GM23338 (cell line): ENCODE measurements around the gene KCNQ1OT1. TPM values are rescaled to one million over a fixed set of nuclear protein-coding genes. Genes with fewer than 3 reads are reported as not detected.

ENCODE experiments used
- ATAC-seq: fragments of 200-7000 bp; cut with Tn5 transposase; 3 replicates; pipeline ENCODE4 v1.9.1; 2020
- DNase-seq: peaks from one replicate; pipeline ENCODE4 v3.0.0-alpha.2; 2015; ENCODE audit warnings: low spot score
- H2AFZ ChIP-seq: fragments of 200-600 bp; sonication (generic); 2 replicates; pipeline ENCODE4 v1.8.0; 2016; ENCODE audit warnings: antibody characterized with exemption, mild to moderate bottlenecking, moderate library complexity
- H3F3A ChIP-seq: fragments of 200-600 bp; sonication (generic); replicated peaks from 2 replicates; pipeline ENCODE4 v1.8.0; 2017; ENCODE audit warnings: antibody characterized with exemption, mixed run types, low read depth
- H3K27ac ChIP-seq: fragments of 200-600 bp; sonication (generic); 2 replicates; pipeline ENCODE4 v1.6.1; 2016; ENCODE audit warnings: low read depth
- H3K27me3 ChIP-seq: fragments of 200-600 bp; sonication (generic); 2 replicates; pipeline ENCODE4 v1.8.0; 2016; ENCODE audit warnings: mild to moderate bottlenecking, mixed run types, moderate library complexity; ENCODE audit not compliant: insufficient read depth
- H3K36me3 ChIP-seq: fragments of 200-600 bp; sonication (generic); 2 replicates; pipeline ENCODE4 v1.8.0; 2016; ENCODE audit warnings: mild to moderate bottlenecking; ENCODE audit not compliant: insufficient read depth
- H3K4me1 ChIP-seq: fragments of 200-600 bp; sonication (generic); 2 replicates; pipeline ENCODE4 v1.8.0; 2016; ENCODE audit warnings: mild to moderate bottlenecking, moderate library complexity; ENCODE audit not compliant: insufficient read depth
- H3K4me2 ChIP-seq: fragments of 200-600 bp; sonication (generic); 2 replicates; pipeline ENCODE4 v1.7.1; 2017; ENCODE audit warnings: mixed run types
- H3K4me3 ChIP-seq: fragments of 200-600 bp; sonication (generic); 2 replicates; pipeline ENCODE4 v1.6.1; 2016; ENCODE audit warnings: mixed run types
- H3K79me2 ChIP-seq: fragments of 200-600 bp; sonication (generic); replicated peaks from 2 replicates; pipeline ENCODE4 v1.8.0; 2017; ENCODE audit warnings: mild to moderate bottlenecking; ENCODE audit not compliant: insufficient read depth
- H3K9me2 ChIP-seq: fragments of 200-600 bp; sonication (generic); 2 replicates; pipeline ENCODE4 v1.8.0; 2017; ENCODE audit not compliant: insufficient read depth
- H4K20me1 ChIP-seq: fragments of 200-600 bp; sonication (generic); replicated peaks from 2 replicates; pipeline ENCODE4 v1.8.0; 2017; ENCODE audit warnings: mild to moderate bottlenecking; ENCODE audit not compliant: insufficient read depth
- H3K27ac Mint-ChIP-seq: 2 replicates; pipeline ENCODE4 v1.8.0; 2020; ENCODE audit warnings: inconsistent platforms, mild to moderate bottlenecking, moderate library complexity, mixed read lengths
- H3K27me3 Mint-ChIP-seq: 3 replicates; pipeline ENCODE4 v1.8.0; 2022; ENCODE audit warnings: low read depth, mild to moderate bottlenecking, moderate library complexity, mixed read lengths, inconsistent platforms; ENCODE audit not compliant: insufficient read depth, poor library complexity
- H3K36me3 Mint-ChIP-seq: 3 replicates; pipeline ENCODE4 v1.8.0; 2021; ENCODE audit warnings: low read depth, mild to moderate bottlenecking, inconsistent platforms, moderate library complexity, mixed read lengths
- H3K4me1 Mint-ChIP-seq: 3 replicates; pipeline ENCODE4 v1.8.0; 2020; ENCODE audit warnings: mild to moderate bottlenecking, inconsistent platforms, mixed read lengths
- H3K4me3 Mint-ChIP-seq: 3 replicates; pipeline ENCODE4 v1.8.0; 2021; ENCODE audit warnings: moderate library complexity, mild to moderate bottlenecking, inconsistent platforms, mixed read lengths
- H3K9me3 Mint-ChIP-seq: 3 replicates; pipeline ENCODE4 v1.8.0; 2020; ENCODE audit warnings: moderate library complexity, mild to moderate bottlenecking, inconsistent platforms, mixed read lengths
- CTCF ChIP-seq, 2 experiments: fragments of 200-600 bp in 1 of 2; sonication (generic) in 1 of 2; conservative IDR thresholded peaks; 2 replicates each; pipeline versions ENCODE4 v1.5.1 to v1.6.1; 2016 to 2017; ENCODE audit warnings: antibody characterized with exemption in 2 of 2, low read depth in 2 of 2, mild to moderate bottlenecking in 2 of 2, moderate library complexity in 1 of 2
- POLR2AphosphoS5 ChIP-seq: IDR thresholded peaks from 2 replicates; pipeline ENCODE4 v1.6.1; 2016; ENCODE audit warnings: antibody characterized with exemption, low read depth
- REST ChIP-seq: IDR thresholded peaks from one replicate; pipeline ENCODE4 v1.6.1; 2018; ENCODE audit warnings: antibody characterized with exemption; ENCODE audit not compliant: unreplicated experiment
- ZNF331 ChIP-seq: fragments of 250-450 bp; sonication (Bioruptor Pico); IDR thresholded peaks from 2 replicates; pipeline ENCODE4 v1.5.0; 2020; ENCODE audit warnings: low read depth, mild to moderate bottlenecking, moderate library complexity
- polyA plus RNA-seq: library from polyadenylated mRNA; unstranded; fragments of >200 nt; fragmentation: Nextera tagmentation; extraction: Ambion mirVana; gene quantifications from 2 replicates; pipeline ENCODE4 v1.2.1, GENCODE V29; 2016
- total RNA-seq: library from RNA; depleted of rRNA; stranded (reverse); fragments of >200 nt; shearing (Covaris generic); gene quantifications from 2 replicates; pipeline ENCODE4 v1.2.3, GENCODE V29; 2014
- TF ChIP-seq, protein P1 (sequence below): IDR thresholded peaks from 2 replicates; pipeline ENCODE4 v1.6.1; 2016; ENCODE audit warnings: antibody characterized with exemption

The KCNQ1OT1 gene
- total and polyA plus RNA-seq, 2 experiments from 2014 or later = 1.5 to 4.2 TPM

GRCh38 chr11:2664791-2665525, 34.8 kb downstream of the KCNQ1OT1 start:
- Histone ChIP-seq H4K20me1 (peaks cover 13% of the 10 kb centered on the region), H3K36me3 (peaks cover 13% of the 10 kb centered on the region), H3K4me3 (no peak overlapping the region), H3K4me2 (no peak overlapping the region), H2AFZ (no peak overlapping the region), H3F3A (no peaks in the 10 kb centered on the region), H3K27me3 (peaks cover 12% of the 10 kb centered on the region), H3K4me1 (no peaks in the 10 kb centered on the region), H3K27ac (no peak overlapping the region), H3K79me2 (no peaks in the 10 kb centered on the region), H3K9me2 (no peaks in the 10 kb centered on the region; the same call in 1 of the 2 replicates)
- peaks cover 46% of the 10 kb centered on the region for H3K9me3 Mint-ChIP-seq
- H3K4me1 Mint-ChIP-seq = no peaks in the 10 kb centered on the region
- peaks cover 78% of the 10 kb centered on the region for H3K36me3 Mint-ChIP-seq
- no peak overlapping the region for H3K4me3 Mint-ChIP-seq
- TF ChIP-seq, protein P1, sequence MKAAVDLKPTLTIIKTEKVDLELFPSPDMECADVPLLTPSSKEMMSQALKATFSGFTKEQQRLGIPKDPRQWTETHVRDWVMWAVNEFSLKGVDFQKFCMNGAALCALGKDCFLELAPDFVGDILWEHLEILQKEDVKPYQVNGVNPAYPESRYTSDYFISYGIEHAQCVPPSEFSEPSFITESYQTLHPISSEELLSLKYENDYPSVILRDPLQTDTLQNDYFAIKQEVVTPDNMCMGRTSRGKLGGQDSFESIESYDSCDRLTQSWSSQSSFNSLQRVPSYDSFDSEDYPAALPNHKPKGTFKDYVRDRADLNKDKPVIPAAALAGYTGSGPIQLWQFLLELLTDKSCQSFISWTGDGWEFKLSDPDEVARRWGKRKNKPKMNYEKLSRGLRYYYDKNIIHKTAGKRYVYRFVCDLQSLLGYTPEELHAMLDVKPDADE = no peak
- no peak for TF ChIP-seq CTCF (conservative IDR thresholded peaks at IDR 0.05; ENCODE audit: low read depth in 2 of 2)
- no peak for TF ChIP-seq POLR2AphosphoS5
- TF ChIP-seq ZNF331 = no peak
- no peak overlapping the region for H3K27ac Mint-ChIP-seq
- DNase-seq (no peak), ATAC-seq (no peak)
- H3K27me3 Mint-ChIP-seq = peaks cover 25% of the 10 kb centered on the region

- ATAC-seq (no peak), DNase-seq (no peak)
- Histone ChIP-seq H3K79me2 (no peaks in the 10 kb centered on the region), H3K4me3 (no peak overlapping the region), H3K9me2 (no peaks in the 10 kb centered on the region; the same call in 1 of the 2 replicates), H3K4me2 (no peak overlapping the region), H2AFZ (no peak overlapping the region), H3F3A (no peaks in the 10 kb centered on the region), H3K36me3 (peaks cover 17% of the 10 kb centered on the region), H3K27ac (no peak overlapping the region), H4K20me1 (peaks cover 7% of the 10 kb centered on the region), H3K27me3 (peaks cover 18% of the 10 kb centered on the region), H3K4me1 (no peaks in the 10 kb centered on the region)
- no peak for TF ChIP-seq REST
- peaks cover 51% of the 10 kb centered on the region for H3K9me3 Mint-ChIP-seq
- peaks cover 77% of the 10 kb centered on the region for H3K36me3 Mint-ChIP-seq
- peaks cover 24% of the 10 kb centered on the region for H3K27me3 Mint-ChIP-seq
- H3K4me3 Mint-ChIP-seq = no peak overlapping the region
- H3K27ac Mint-ChIP-seq = no peak overlapping the region
- H3K4me1 Mint-ChIP-seq = no peaks in the 10 kb centered on the region
Measured at GRCh38 chr11:2664376-2664775, 35.4 kb downstream of the KCNQ1OT1 start.
